Memory B cell (primary cell): ENCODE measurements around the gene PDIA2.
"Not testable (repeated sequence)": the region's sequence is repeated elsewhere in the genome, so short reads cannot be mapped to it uniquely, and the experiment has no call there.

Experiments
- ATAC-seq: fragments of 150-1000 bp; cut with Tn5 transposase; 2 replicates; pipeline ENCODE4 v1.10.0; 2021; ENCODE audit warnings: low read depth, mild to moderate bottlenecking, moderate library complexity
- DNase-seq, 2 donors: peaks; one replicate each; pipeline ENCODE4 v3.0.0; 2022; ENCODE audit warnings: low spot score in 2 of 2
- H3K27ac Mint-ChIP-seq: one replicate; pipeline ENCODE4 v1.8.0; 2022; ENCODE audit warnings: mild to moderate bottlenecking, moderate library complexity, mixed read lengths
- H3K27me3 Mint-ChIP-seq: one replicate; pipeline ENCODE4 v1.8.0; 2022; ENCODE audit warnings: mixed read lengths
- H3K36me3 Mint-ChIP-seq: one replicate; pipeline ENCODE4 v1.8.0; 2022; ENCODE audit warnings: mild to moderate bottlenecking, mixed read lengths
- H3K4me1 Mint-ChIP-seq: one replicate; pipeline ENCODE4 v1.8.0; 2022; ENCODE audit warnings: mixed read lengths
- H3K4me3 Mint-ChIP-seq: one replicate; pipeline ENCODE4 v1.8.0; 2022; ENCODE audit warnings: mild to moderate bottlenecking, moderate library complexity, mixed read lengths
- H3K9me3 Mint-ChIP-seq: one replicate; pipeline ENCODE4 v1.8.0; 2022; ENCODE audit warnings: mixed read lengths

Gene PDIA2

GRCh38 chr16:258091-258490 is 24.9 kb upstream of the PDIA2 start:
- not testable (repeated sequence) for DNase-seq, H3K27ac Mint-ChIP-seq, H3K9me3 Mint-ChIP-seq, H3K4me3 Mint-ChIP-seq, ATAC-seq, H3K27me3 Mint-ChIP-seq, H3K4me1 Mint-ChIP-seq
- H3K36me3 Mint-ChIP-seq = peaks cover 16% of the 10 kb centered on the region

DNA sequence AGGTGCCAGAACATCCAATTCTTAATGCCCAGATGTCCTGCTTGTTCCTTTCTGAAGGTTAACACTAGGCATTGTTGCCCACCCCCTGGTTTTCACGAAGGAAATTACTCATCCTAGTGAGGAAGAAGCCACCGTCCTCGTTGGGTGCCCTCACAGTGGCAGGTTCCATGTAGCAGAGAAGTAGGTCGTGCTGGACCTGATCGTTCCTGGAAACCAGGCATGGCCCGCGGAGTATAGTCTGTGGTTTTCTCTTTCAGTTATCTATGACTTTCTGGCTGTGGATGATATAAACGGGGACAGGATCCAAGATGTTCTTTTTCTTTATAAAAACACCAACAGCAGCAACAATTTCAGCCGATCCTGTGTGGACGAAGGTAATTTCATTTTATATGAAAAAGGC is 23.7 kb upstream of the PDIA2 start:
- Mint-ChIP-seq H3K27ac (no peak overlapping the region), H3K27me3 (no peaks in the 10 kb centered on the region), H3K9me3 (no peaks in the 10 kb centered on the region), H3K4me3 (no peak overlapping the region), H3K4me1 (no peaks in the 10 kb centered on the region), H3K36me3 (peaks cover 19% of the 10 kb centered on the region)
- DNase-seq = no peak
- no peak for ATAC-seq

DNA sequence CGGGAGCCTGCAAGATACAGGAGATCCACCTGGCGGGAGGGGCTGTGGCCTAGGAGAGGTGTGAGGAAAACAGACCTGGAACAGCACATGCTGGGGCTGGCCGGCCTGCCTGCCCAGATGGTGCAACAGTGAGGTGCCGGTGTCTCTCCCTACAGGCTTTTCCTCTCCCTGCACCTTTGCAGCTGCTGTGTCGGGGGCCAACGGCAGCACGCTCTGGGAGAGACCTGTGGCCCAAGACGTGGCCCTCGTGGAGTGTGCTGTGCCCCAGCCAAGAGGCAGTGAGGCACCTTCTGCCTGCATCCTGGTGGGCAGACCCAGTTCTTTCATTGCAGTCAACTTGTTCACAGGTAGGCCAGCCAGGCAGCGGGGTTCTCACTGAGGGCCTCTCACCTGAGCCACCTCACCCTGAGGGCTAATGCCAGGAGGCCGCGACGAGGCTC is 23.1 kb upstream of the PDIA2 start:
- ATAC-seq (no peak), DNase-seq (no peak)
- Mint-ChIP-seq H3K4me1 (no peaks in the 10 kb centered on the region), H3K27ac (no peak overlapping the region), H3K9me3 (no peaks in the 10 kb centered on the region), H3K27me3 (no peaks in the 10 kb centered on the region), H3K4me3 (no peak overlapping the region), H3K36me3 (peaks cover 19% of the 10 kb centered on the region)

DNA sequence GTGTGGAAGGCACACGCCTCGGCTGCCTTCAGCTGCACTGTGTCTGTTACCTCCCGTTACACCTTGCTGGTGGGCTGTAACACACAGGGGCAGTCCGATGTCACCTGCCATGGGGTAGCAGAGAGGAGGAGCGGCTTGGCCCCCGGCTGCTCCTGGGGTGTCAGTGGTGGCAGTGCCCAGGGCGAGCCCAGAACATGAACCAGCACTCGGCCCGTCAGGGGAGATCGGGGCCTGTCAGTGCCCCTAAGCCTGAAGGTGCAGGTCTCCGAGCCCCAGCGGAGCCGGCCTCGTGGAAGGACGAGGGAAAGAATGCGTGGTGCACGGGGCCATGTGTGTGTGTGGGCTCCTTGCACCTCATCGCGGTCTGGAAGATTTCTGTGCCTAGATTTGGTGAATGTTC is 22.6 kb upstream of the PDIA2 start:
- no peak overlapping the region for H3K4me3 Mint-ChIP-seq
- H3K4me1 Mint-ChIP-seq = no peaks in the 10 kb centered on the region
- H3K36me3 Mint-ChIP-seq = peaks cover 16% of the 10 kb centered on the region
- H3K9me3 Mint-ChIP-seq = no peaks in the 10 kb centered on the region
- ATAC-seq (no peak), DNase-seq (no peak)
- no peak overlapping the region for H3K27ac Mint-ChIP-seq
- H3K27me3 Mint-ChIP-seq = no peaks in the 10 kb centered on the region

- Mint-ChIP-seq H3K4me3 (no peak overlapping the region), H3K27me3 (no peaks in the 10 kb centered on the region), H3K27ac (no peak overlapping the region), H3K4me1 (peaks cover 2% of the 10 kb centered on the region), H3K9me3 (no peaks in the 10 kb centered on the region), H3K36me3 (peaks cover 13% of the 10 kb centered on the region)
- DNase-seq (no peak), ATAC-seq (no peak)
Measured at GRCh38 chr16:261031-261691, 21.8 kb upstream of the PDIA2 start.

DNA sequence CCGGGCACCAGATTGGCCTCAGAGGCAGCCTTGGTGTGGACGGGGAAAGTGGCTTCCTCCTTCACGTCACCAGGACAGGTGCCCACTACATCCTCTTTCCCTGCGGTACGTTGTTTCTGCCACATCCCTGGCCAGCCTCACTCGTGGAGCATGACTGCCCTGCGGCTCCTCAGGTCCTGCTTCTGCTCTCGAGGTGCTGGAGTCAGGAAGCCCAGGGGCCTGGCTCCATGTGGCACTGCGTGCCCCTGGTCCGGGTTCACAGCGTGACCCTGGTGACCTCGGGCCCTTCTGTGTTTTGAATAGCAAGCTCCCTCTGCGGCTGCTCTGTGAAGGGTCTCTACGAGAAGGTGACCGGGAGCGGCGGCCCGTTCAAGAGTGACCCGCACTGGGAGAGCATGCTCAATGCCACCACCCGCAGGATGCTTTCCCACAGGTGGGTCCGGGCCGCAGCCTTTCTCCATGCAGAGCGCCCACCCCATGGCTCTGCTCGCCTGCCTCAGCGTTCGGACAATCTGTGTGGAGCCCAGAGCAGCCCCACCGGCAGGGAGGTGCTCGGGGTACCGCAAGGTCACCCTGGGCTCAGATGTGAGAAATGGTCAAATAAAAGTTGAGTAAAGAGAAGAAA is 20.7 kb upstream of the PDIA2 start:
- Mint-ChIP-seq H3K36me3 (peaks cover 12% of the 10 kb centered on the region), H3K27ac (no peak overlapping the region), H3K9me3 (no peaks in the 10 kb centered on the region), H3K4me3 (no peak overlapping the region), H3K4me1 (peaks cover 3% of the 10 kb centered on the region), H3K27me3 (no peaks in the 10 kb centered on the region)
- DNase-seq = no peak
- no peak for ATAC-seq

DNA sequence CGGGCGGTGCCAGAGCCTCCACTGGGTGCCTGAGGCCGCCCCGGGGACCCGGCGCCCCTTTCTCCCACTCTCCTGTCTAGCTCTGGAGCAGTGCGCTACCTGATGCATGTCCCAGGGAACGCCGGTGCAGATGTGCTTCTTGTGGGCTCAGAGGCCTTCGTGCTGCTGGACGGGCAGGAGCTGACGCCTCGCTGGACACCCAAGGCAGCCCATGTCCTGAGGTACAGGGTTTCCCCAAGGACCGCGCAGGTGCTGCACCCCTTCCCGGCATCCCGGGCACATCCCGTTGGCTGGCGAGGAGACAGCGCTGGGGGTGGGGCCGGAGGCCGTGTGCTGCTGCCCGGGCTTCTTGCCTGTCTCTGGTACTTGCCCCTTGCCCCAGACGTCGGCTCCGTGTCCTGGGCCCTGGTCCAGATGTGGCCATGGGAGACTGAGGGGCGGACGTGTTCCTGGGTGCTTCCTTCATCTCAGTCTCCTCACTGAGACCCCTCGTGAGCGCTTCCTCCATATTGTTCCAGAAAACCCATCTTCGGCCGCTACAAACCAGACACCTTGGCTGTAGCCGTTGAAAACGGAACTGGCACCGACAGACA is 19.7 kb upstream of the PDIA2 start:
- Mint-ChIP-seq H3K9me3 (no peaks in the 10 kb centered on the region), H3K36me3 (peaks cover 12% of the 10 kb centered on the region), H3K27me3 (no peaks in the 10 kb centered on the region), H3K4me3 (no peak overlapping the region), H3K4me1 (peaks cover 5% of the 10 kb centered on the region), H3K27ac (no peak overlapping the region)
- DNase-seq (no peak), ATAC-seq (no peak)

- ATAC-seq (no peak), DNase-seq (no peak)
- Mint-ChIP-seq H3K4me3 (no peak overlapping the region), H3K9me3 (no peaks in the 10 kb centered on the region), H3K27ac (no peak overlapping the region), H3K27me3 (no peaks in the 10 kb centered on the region), H3K4me1 (peaks cover 5% of the 10 kb centered on the region), H3K36me3 (peaks cover 12% of the 10 kb centered on the region)
Measured at GRCh38 chr16:263944-264343, 19.0 kb upstream of the PDIA2 start.

GRCh38 chr16:264440-264951 is 18.5 kb upstream of the PDIA2 start:
- Mint-ChIP-seq H3K27me3 (no peaks in the 10 kb centered on the region), H3K36me3 (peaks cover 12% of the 10 kb centered on the region), H3K4me1 (peaks cover 5% of the 10 kb centered on the region), H3K27ac (no peak overlapping the region), H3K4me3 (no peak overlapping the region), H3K9me3 (no peaks in the 10 kb centered on the region)
- DNase-seq (no peak), ATAC-seq (no peak)

GRCh38 chr16:265002-265529 is 17.9 kb upstream of the PDIA2 start:
- ATAC-seq = no peak
- no peak overlapping the region for H3K4me3 Mint-ChIP-seq
- no peak overlapping the region for H3K27ac Mint-ChIP-seq
- peaks cover 12% of the 10 kb centered on the region for H3K36me3 Mint-ChIP-seq
- H3K9me3 Mint-ChIP-seq = no peaks in the 10 kb centered on the region
- H3K27me3 Mint-ChIP-seq = no peaks in the 10 kb centered on the region
- peaks cover 5% of the 10 kb centered on the region for H3K4me1 Mint-ChIP-seq
- DNase-seq = no peak

GRCh38 chr16:265711-266110 is 17.3 kb upstream of the PDIA2 start:
- Mint-ChIP-seq H3K4me3 (no peak overlapping the region), H3K36me3 (peaks cover 10% of the 10 kb centered on the region), H3K9me3 (no peaks in the 10 kb centered on the region), H3K27ac (no peak overlapping the region), H3K4me1 (peaks cover 5% of the 10 kb centered on the region), H3K27me3 (no peaks in the 10 kb centered on the region)
- ATAC-seq (no peak), DNase-seq (no peak)

- H3K4me3 Mint-ChIP-seq = no peak overlapping the region
- H3K27me3 Mint-ChIP-seq = no peaks in the 10 kb centered on the region
- no peak for DNase-seq
- no peaks in the 10 kb centered on the region for H3K9me3 Mint-ChIP-seq
- no peak overlapping the region for H3K27ac Mint-ChIP-seq
- H3K4me1 Mint-ChIP-seq = peaks cover 5% of the 10 kb centered on the region
- ATAC-seq = no peak
- peaks cover 9% of the 10 kb centered on the region for H3K36me3 Mint-ChIP-seq
Measured at GRCh38 chr16:266258-267164, 16.5 kb upstream of the PDIA2 start.

DNA sequence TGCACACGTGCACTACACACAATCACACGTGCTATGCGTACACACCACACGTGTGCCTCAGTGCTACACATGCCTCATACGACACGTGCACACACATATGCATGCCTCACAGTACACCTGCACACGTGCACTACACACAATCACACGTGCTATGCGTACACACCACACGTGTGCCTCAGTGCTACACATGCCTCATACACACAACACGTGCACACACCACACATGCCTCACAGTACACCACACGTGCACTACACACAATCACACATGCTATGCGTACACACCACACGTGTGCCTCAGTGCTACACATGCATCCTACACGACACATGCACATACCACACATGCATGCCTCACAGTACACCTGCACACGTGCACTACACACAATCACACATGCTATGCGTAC is 15.4 kb upstream of the PDIA2 start:
- not testable (repeated sequence) for H3K27ac Mint-ChIP-seq, DNase-seq, H3K36me3 Mint-ChIP-seq, H3K27me3 Mint-ChIP-seq, ATAC-seq, H3K9me3 Mint-ChIP-seq, H3K4me3 Mint-ChIP-seq, H3K4me1 Mint-ChIP-seq
